IPS-18a (cell line): ENCODE measurements around the gene CAD.

Source experiments
- H3K27ac ChIP-seq: one replicate; pipeline ENCODE4 v1.5.1; 2013; ENCODE audit warnings: low read length
- H3K27me3 ChIP-seq: one replicate; pipeline ENCODE4 v1.6.1; 2013; ENCODE audit warnings: mild to moderate bottlenecking, low read length; ENCODE audit not compliant: control insufficient read depth, insufficient read depth
- H3K36me3 ChIP-seq: one replicate; pipeline ENCODE4 v1.6.1; 2013; ENCODE audit warnings: low read depth, low read length; ENCODE audit not compliant: control insufficient read depth
- H3K4me1 ChIP-seq: one replicate; pipeline ENCODE4 v1.6.1; 2013; ENCODE audit warnings: low read depth, low read length; ENCODE audit not compliant: control insufficient read depth
- H3K4me3 ChIP-seq: one replicate; pipeline ENCODE4 v1.5.1; 2013; ENCODE audit warnings: low read length
- H3K9ac ChIP-seq: one replicate; pipeline ENCODE4 v1.6.1; 2013; ENCODE audit warnings: mild to moderate bottlenecking, low read length, moderate library complexity
- H3K9me3 ChIP-seq: one replicate; pipeline ENCODE4 v1.6.1; 2013; ENCODE audit warnings: low read depth, low read length; ENCODE audit not compliant: control insufficient read depth

CAD gene

GRCh38 chr2:27249159-27249890 lies 32.2 kb downstream of the CAD start:
- peaks cover 4% of the 10 kb centered on the region for H3K36me3 ChIP-seq
- H3K9me3 ChIP-seq = no peaks in the 10 kb centered on the region
- no peak overlapping the region for H3K4me3 ChIP-seq
- no peak overlapping the region for H3K9ac ChIP-seq
- no peak overlapping the region for H3K27ac ChIP-seq
- peaks cover 4% of the 10 kb centered on the region for H3K4me1 ChIP-seq
- H3K27me3 ChIP-seq = peaks cover 7% of the 10 kb centered on the region

DNA sequence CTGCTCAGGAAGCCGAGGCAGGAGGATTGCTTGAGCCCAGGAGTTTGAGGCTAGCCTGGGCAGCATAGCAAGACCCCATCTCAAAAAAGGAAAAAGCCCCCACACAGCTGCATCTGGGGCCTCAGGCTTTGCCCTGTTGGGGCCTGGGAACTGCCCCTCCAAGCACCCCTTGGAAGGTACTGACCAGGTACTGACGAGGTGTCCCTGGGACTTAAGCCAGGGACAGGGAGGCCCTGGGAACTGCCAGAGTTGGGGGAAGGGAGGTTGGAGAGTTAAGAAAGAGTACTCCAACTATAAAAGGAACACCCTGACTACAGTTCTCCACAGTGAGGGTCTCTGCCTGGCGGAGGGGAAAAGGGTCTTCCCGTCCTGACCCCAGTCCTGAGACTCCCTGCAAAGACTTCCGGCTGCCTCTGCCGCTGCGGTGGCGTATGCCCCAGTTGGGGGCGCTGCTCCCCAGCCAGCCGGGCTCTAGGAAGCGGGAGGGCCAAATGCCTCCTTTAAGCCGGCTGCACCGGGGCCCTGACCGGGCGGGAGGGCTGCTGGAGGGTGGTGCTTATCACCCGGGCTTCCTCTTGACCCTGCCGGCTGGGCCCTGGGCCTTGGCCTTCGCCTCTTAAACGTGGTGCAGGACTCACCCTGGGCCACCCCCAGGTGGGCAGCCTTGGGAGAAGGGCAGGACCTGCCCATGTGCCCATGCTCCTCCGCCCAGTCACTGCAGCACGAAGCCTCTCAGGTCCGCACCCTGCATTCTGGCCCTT lies 32.9 kb downstream of the CAD start:
- Histone ChIP-seq H3K27ac (no peak overlapping the region), H3K4me1 (peaks cover 4% of the 10 kb centered on the region), H3K9ac (no peak overlapping the region), H3K27me3 (peaks cover 7% of the 10 kb centered on the region), H3K9me3 (no peaks in the 10 kb centered on the region), H3K4me3 (peak overlapping the region; percentile 35), H3K36me3 (no peaks in the 10 kb centered on the region)

DNA sequence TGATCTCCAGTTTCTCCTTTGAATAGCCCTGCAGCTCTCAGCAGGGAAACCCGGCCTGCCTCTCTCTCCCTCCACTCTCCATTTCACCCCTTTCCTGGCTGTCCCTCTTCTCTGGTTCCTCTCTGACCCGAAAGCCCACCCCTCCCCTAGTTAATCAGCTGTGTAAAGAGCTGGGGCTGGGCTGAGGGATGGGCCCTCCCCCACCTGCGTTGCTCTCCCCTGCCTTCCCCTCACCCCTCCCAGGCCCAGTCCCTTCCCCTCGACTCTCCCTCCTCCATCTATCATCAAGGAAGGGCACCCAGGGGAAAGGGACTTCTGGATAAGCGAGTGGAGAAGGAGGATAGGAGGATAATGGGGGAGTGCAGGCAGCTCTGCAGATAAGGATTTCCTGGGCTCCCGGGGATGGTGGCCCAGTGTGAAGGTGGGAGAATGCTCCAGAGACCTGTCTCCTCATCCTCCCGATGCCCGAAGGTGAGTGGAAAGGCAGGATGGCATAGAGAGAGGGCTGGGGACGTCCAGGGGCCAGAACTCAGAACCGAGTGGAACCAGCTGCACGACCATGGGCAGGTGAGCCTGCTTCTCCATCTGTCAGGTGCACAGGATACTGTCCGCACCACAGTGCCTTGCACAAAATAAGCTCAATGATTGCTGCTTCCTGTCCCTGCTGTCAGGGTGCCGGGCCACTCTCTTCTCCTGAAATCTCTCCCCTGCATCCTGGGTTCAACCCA lies 33.6 kb downstream of the CAD start:
- Histone ChIP-seq H3K9me3 (no peaks in the 10 kb centered on the region), H3K36me3 (no peaks in the 10 kb centered on the region), H3K4me3 (peak overlapping the region; percentile 35), H3K9ac (no peak overlapping the region), H3K4me1 (peaks cover 4% of the 10 kb centered on the region), H3K27me3 (peaks cover 7% of the 10 kb centered on the region), H3K27ac (no peak overlapping the region)

- H3K9me3 ChIP-seq = no peaks in the 10 kb centered on the region
- peaks cover 4% of the 10 kb centered on the region for H3K4me1 ChIP-seq
- H3K27ac ChIP-seq = no peak overlapping the region
- H3K36me3 ChIP-seq = no peaks in the 10 kb centered on the region
- H3K27me3 ChIP-seq = peaks cover 7% of the 10 kb centered on the region
- no peak overlapping the region for H3K4me3 ChIP-seq
- H3K9ac ChIP-seq = no peak overlapping the region
Observed at GRCh38 chr2:27251766-27252165, 34.6 kb downstream of the CAD start.

GRCh38 chr2:27255187-27255586 lies 38.0 kb downstream of the CAD start:
- Histone ChIP-seq H3K4me3 (no peak overlapping the region), H3K27ac (no peak overlapping the region), H3K4me1 (peaks cover 4% of the 10 kb centered on the region), H3K9ac (no peak overlapping the region), H3K36me3 (no peaks in the 10 kb centered on the region), H3K27me3 (peaks cover 15% of the 10 kb centered on the region), H3K9me3 (no peaks in the 10 kb centered on the region)

GRCh38 chr2:27255660-27256059 lies 38.5 kb downstream of the CAD start:
- Histone ChIP-seq H3K36me3 (no peaks in the 10 kb centered on the region), H3K4me3 (no peak overlapping the region), H3K9me3 (no peaks in the 10 kb centered on the region), H3K4me1 (no peaks in the 10 kb centered on the region), H3K27ac (no peak overlapping the region), H3K9ac (no peak overlapping the region), H3K27me3 (peaks cover 20% of the 10 kb centered on the region)

DNA sequence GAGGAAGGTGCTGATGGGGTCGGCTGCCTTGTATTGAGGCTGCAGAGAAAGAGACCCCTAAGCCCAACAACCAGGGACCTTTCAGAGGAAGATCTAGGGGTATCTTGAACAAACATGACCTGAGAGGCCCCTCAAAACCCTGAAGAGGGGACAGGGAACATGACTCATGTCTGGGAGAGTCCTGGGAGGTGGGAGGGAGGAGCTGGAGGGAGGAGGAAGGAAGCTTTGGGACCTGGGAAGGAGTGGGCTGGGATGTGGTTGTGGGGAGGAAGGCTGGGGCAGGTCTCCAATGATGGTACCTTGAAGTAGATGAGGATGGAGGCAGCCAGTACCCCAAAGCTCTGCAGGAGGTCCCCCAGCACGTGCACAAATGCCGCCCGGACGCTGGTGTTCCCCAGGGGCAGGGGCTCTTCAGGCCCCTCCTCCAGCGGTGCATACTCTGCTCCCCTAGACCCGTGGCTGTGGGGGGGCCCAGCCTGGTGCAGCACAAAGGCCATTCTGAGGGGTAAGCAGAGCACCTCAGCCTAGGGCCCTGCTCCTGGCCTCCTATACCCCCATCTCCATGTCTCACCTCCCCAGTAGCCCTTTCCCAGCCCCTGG lies 39.8 kb downstream of the CAD start:
- Histone ChIP-seq H3K4me3 (no peak overlapping the region), H3K27me3 (peaks cover 26% of the 10 kb centered on the region), H3K9ac (no peak overlapping the region), H3K27ac (no peak overlapping the region), H3K36me3 (no peaks in the 10 kb centered on the region), H3K4me1 (peaks cover 5% of the 10 kb centered on the region), H3K9me3 (no peaks in the 10 kb centered on the region)

DNA sequence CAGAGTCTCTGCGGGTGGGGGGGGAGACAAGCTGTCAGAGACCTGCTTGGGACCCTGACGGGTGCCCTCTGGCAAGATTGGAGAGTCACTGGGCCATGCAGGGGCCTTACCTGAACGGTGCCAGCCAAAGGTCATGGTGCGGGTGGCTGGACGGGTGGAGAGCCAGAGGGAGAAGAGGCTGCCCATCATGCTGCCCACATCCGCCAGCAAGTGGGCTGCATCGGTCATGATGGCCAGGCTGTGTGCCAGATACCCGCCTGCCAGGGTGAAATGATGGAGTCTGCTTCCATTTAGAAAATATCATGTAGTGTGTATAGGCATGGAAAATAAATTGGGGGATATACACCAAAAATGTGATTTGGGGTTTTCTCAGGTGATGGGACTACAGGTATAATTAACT lies 40.9 kb downstream of the CAD start:
- no peaks in the 10 kb centered on the region for H3K9me3 ChIP-seq
- H3K4me1 ChIP-seq = peaks cover 5% of the 10 kb centered on the region
- H3K4me3 ChIP-seq = no peak overlapping the region
- no peaks in the 10 kb centered on the region for H3K36me3 ChIP-seq
- peaks cover 37% of the 10 kb centered on the region for H3K27me3 ChIP-seq
- H3K9ac ChIP-seq = no peak overlapping the region
- H3K27ac ChIP-seq = no peak overlapping the region

- Histone ChIP-seq H3K9ac (peak overlapping the region; percentile 9), H3K4me3 (peak overlapping the region; percentile 65), H3K36me3 (no peaks in the 10 kb centered on the region), H3K27ac (no peak overlapping the region), H3K27me3 (peaks cover 70% of the 10 kb centered on the region), H3K9me3 (no peaks in the 10 kb centered on the region), H3K4me1 (peaks cover 11% of the 10 kb centered on the region)
Observed at GRCh38 chr2:27261241-27261925, 44.2 kb downstream of the CAD start.

DNA sequence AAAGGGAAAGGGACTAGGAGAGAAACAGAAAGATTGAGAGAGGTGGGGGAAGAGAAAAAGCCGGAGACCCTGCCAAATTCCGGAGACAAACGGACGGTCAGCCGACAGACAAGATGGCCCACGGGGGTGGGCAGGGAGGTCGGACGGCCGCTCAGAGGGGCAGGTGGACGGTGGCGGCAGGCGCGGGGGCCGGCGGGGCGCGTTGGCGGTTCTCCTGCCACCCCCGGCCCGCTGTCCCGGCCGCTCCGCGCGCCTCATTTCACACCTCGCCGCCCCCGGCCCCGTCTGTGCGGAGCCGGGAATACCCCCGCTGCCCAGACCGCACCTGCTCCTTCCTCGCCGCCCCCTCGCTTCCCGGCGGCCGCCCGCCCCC lies 44.7 kb downstream of the CAD start:
- peaks cover 75% of the 10 kb centered on the region for H3K27me3 ChIP-seq
- H3K4me1 ChIP-seq = peaks cover 11% of the 10 kb centered on the region
- H3K9ac ChIP-seq = peak overlapping the region; percentile 9
- H3K9me3 ChIP-seq = no peaks in the 10 kb centered on the region
- peak overlapping the region; percentile 65 for H3K4me3 ChIP-seq
- H3K27ac ChIP-seq = no peak overlapping the region
- no peaks in the 10 kb centered on the region for H3K36me3 ChIP-seq
